HEK293 (cell line): ENCODE data around the gene CLDN6.
A peak's percentile ranks its signal among the peaks of the same experiment; 100 is the strongest.

Experiments
- EGR2 ChIP-seq: fragments of 450-650 bp; formaldehyde crosslinking; IDR thresholded peaks from 2 replicates; pipeline ENCODE4 v1.5.1; 2016; ENCODE audit warnings: low read depth, missing biosample characterization, missing genetic modification characterization
- GLI2 ChIP-seq: fragments of 450-650 bp; formaldehyde crosslinking; IDR thresholded peaks from 2 replicates; pipeline ENCODE4; 2017; ENCODE audit warnings: missing biosample characterization, missing genetic modification characterization, low read depth, borderline replicate concordance
- KLF8 ChIP-seq: fragments of 450-650 bp; formaldehyde crosslinking; IDR thresholded peaks from 2 replicates; pipeline ENCODE4 v1.5.1; 2016; ENCODE audit warnings: missing biosample characterization, missing genetic modification characterization
- SP2 ChIP-seq: fragments of 450-650 bp; formaldehyde crosslinking; IDR thresholded peaks from 2 replicates; pipeline ENCODE4 v1.5.1; 2016; ENCODE audit warnings: missing biosample characterization, missing genetic modification characterization
- ZFHX2 ChIP-seq: fragments of 450-650 bp; formaldehyde crosslinking; conservative IDR thresholded peaks from 2 replicates; pipeline ENCODE4 v1.5.1; 2016; ENCODE audit warnings: missing biosample characterization, missing genetic modification characterization
- ZNF10 ChIP-seq: fragments of 450-650 bp; formaldehyde crosslinking; IDR thresholded peaks from 2 replicates; pipeline ENCODE4 v1.5.1; 2017; ENCODE audit warnings: missing biosample characterization, missing genetic modification characterization
- ZNF114 ChIP-seq: fragments of 450-650 bp; formaldehyde crosslinking; IDR thresholded peaks from 2 replicates; pipeline ENCODE4 v1.5.0; 2017; ENCODE audit warnings: missing biosample characterization, missing genetic modification characterization
- ZNF138 ChIP-seq: fragments of 450-650 bp; formaldehyde crosslinking; IDR thresholded peaks from 2 replicates; pipeline ENCODE4 v1.5.1; 2016; ENCODE audit warnings: missing biosample characterization, missing genetic modification characterization, borderline replicate concordance
- ZNF335 ChIP-seq: fragments of 450-650 bp; formaldehyde crosslinking; conservative IDR thresholded peaks from 2 replicates; pipeline ENCODE4 v1.5.1; 2016; ENCODE audit warnings: missing biosample characterization, missing genetic modification characterization
- ZNF521 ChIP-seq: fragments of 450-650 bp; formaldehyde crosslinking; IDR thresholded peaks from 2 replicates; pipeline ENCODE4 v1.5.1; 2017; ENCODE audit warnings: missing biosample characterization, mild to moderate bottlenecking, missing genetic modification characterization
- ZNF548 ChIP-seq: fragments of 450-650 bp; formaldehyde crosslinking; IDR thresholded peaks from 2 replicates; pipeline ENCODE4 v1.5.1; 2016; ENCODE audit warnings: missing biosample characterization, missing genetic modification characterization
- ZNF558 ChIP-seq: fragments of 450-650 bp; formaldehyde crosslinking; IDR thresholded peaks from 2 replicates; pipeline ENCODE4 v1.5.1; 2016; ENCODE audit warnings: missing biosample characterization, missing genetic modification characterization
- ZNF561 ChIP-seq: fragments of 450-650 bp; IDR thresholded peaks from 2 replicates; pipeline ENCODE4 v1.5.1; 2018; ENCODE audit warnings: missing biosample characterization, missing genetic modification characterization, borderline replicate concordance
- TF ChIP-seq, protein P1 (sequence below): fragments of 450-650 bp; formaldehyde crosslinking; IDR thresholded peaks from 2 replicates; pipeline ENCODE4 v1.5.1; 2016; ENCODE audit warnings: missing biosample characterization, missing genetic modification characterization, borderline replicate concordance
- TF ChIP-seq, protein P2 (sequence below): fragments of 450-650 bp; formaldehyde crosslinking; IDR thresholded peaks from 2 replicates; pipeline ENCODE4 v1.5.1; 2016; ENCODE audit warnings: missing biosample characterization, missing genetic modification characterization
- TF ChIP-seq, protein P3 (sequence below): fragments of 450-650 bp; formaldehyde crosslinking; IDR thresholded peaks from 2 replicates; pipeline ENCODE4 v1.5.1; 2016; ENCODE audit warnings: missing biosample characterization, missing genetic modification characterization
- TF ChIP-seq, protein P4 (sequence below): fragments of 450-650 bp; formaldehyde crosslinking; IDR thresholded peaks from 2 replicates; pipeline ENCODE4 v1.5.1; 2016; ENCODE audit warnings: missing biosample characterization, missing genetic modification characterization
- TF ChIP-seq, protein P5 (sequence below): fragments of 450-650 bp; IDR thresholded peaks from 2 replicates; pipeline ENCODE4 v1.5.1; 2018; ENCODE audit warnings: missing biosample characterization, mild to moderate bottlenecking, missing genetic modification characterization
- TF ChIP-seq, protein P6 (sequence below): fragments of 450-650 bp; formaldehyde crosslinking; conservative IDR thresholded peaks from 2 replicates; pipeline ENCODE4 v1.5.1; 2016; ENCODE audit warnings: low read depth, missing biosample characterization, missing genetic modification characterization
- TF ChIP-seq, protein P7 (sequence below): fragments of 450-650 bp; formaldehyde crosslinking; IDR thresholded peaks from 2 replicates; pipeline ENCODE4 v1.5.1; 2017; ENCODE audit warnings: missing biosample characterization, missing genetic modification characterization
- TF ChIP-seq, protein P8 (sequence below): fragments of 450-650 bp; formaldehyde crosslinking; IDR thresholded peaks from 2 replicates; pipeline ENCODE4 v1.5.1; 2016; ENCODE audit warnings: missing biosample characterization, missing genetic modification characterization

Gene CLDN6

DNA sequence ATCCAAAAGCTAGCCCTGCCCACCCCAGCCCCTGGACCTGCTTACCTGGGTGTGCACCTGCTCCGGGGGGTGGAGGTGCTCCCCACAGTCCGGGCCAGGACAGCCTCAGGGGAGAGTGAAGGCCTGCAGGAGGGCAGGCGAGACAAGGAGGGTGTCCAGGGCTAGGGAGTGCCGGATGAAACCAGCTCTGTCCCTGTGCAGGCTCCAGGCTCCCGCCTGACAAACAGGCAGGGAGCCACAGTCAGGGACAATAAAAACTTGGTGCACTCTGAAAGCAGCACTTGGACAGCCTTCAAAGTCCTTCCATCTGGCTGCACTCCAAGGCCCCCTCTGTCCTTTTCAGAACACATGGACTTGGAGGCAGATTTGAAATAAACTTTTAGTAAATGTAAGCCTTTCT, 44.9 kb downstream of the CLDN6 start (continued):
- TF ChIP-seq SP2 (tag by site-specific recombination) (no peak), ZNF138 (tag by site-specific recombination) (no peak), ZNF335 (tag by site-specific recombination) (no peak), ZNF558 (tag by site-specific recombination) (no peak), ZNF114 (tag by site-specific recombination) (no peak), KLF8 (tag by site-specific recombination) (no peak), ZFHX2 (tag by site-specific recombination) (no peak), ZNF521 (tag by site-specific recombination) (no peak), GLI2 (tag by site-specific recombination) (no peak), ZNF548 (no peak), ZNF561 (tag by site-specific recombination) (no peak), EGR2 (tag by site-specific recombination) (no peak), ZNF10 (tag by site-specific recombination) (no peak)
- TF ChIP-seq, protein P1, sequence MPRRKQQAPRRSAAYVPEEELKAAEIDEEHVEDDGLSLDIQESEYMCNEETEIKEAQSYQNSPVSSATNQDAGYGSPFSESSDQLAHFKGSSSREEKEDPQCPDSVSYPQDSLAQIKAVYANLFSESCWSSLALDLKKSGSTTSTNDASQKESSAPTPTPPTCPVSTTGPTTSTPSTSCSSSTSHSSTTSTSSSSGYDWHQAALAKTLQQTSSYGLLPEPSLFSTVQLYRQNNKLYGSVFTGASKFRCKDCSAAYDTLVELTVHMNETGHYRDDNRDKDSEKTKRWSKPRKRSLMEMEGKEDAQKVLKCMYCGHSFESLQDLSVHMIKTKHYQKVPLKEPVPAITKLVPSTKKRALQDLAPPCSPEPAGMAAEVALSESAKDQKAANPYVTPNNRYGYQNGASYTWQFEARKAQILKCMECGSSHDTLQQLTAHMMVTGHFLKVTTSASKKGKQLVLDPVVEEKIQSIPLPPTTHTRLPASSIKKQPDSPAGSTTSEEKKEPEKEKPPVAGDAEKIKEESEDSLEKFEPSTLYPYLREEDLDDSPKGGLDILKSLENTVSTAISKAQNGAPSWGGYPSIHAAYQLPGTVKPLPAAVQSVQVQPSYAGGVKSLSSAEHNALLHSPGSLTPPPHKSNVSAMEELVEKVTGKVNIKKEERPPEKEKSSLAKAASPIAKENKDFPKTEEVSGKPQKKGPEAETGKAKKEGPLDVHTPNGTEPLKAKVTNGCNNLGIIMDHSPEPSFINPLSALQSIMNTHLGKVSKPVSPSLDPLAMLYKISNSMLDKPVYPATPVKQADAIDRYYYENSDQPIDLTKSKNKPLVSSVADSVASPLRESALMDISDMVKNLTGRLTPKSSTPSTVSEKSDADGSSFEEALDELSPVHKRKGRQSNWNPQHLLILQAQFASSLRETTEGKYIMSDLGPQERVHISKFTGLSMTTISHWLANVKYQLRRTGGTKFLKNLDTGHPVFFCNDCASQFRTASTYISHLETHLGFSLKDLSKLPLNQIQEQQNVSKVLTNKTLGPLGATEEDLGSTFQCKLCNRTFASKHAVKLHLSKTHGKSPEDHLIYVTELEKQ: no peak
- TF ChIP-seq, protein P2, sequence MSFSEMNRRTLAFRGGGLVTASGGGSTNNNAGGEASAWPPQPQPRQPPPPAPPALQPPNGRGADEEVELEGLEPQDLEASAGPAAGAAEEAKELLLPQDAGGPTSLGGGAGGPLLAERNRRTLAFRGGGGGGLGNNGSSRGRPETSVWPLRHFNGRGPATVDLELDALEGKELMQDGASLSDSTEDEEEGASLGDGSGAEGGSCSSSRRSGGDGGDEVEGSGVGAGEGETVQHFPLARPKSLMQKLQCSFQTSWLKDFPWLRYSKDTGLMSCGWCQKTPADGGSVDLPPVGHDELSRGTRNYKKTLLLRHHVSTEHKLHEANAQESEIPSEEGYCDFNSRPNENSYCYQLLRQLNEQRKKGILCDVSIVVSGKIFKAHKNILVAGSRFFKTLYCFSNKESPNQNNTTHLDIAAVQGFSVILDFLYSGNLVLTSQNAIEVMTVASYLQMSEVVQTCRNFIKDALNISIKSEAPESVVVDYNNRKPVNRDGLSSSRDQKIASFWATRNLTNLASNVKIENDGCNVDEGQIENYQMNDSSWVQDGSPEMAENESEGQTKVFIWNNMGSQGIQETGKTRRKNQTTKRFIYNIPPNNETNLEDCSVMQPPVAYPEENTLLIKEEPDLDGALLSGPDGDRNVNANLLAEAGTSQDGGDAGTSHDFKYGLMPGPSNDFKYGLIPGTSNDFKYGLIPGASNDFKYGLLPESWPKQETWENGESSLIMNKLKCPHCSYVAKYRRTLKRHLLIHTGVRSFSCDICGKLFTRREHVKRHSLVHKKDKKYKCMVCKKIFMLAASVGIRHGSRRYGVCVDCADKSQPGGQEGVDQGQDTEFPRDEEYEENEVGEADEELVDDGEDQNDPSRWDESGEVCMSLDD (tag by site-specific recombination): no peak
- TF ChIP-seq, protein P3, sequence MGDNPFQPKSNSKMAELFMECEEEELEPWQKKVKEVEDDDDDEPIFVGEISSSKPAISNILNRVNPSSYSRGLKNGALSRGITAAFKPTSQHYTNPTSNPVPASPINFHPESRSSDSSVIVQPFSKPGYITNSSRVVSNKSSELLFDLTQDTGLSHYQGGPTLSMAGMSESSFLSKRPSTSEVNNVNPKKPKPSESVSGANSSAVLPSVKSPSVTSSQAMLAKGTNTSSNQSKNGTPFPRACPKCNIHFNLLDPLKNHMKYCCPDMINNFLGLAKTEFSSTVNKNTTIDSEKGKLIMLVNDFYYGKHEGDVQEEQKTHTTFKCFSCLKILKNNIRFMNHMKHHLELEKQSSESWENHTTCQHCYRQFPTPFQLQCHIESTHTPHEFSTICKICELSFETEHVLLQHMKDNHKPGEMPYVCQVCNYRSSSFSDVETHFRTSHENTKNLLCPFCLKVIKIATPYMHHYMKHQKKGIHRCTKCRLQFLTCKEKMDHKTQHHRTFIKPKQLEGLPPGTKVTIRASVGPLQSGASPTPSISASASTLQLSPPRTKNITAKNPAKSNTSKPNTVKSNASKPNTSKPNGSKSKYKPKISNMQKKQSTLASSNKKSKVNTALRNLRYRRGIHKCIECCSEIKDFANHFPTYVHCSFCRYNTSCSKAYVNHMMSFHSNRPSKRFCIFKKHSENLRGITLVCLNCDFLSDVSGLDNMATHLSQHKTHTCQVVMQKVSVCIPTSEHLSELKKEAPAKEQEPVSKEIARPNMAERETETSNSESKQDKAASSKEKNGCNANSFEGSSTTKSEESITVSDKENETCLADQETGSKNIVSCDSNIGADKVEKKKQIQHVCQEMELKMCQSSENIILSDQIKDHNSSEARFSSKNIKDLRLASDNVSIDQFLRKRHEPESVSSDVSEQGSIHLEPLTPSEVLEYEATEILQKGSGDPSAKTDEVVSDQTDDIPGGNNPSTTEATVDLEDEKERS (tag by site-specific recombination): no peak
- TF ChIP-seq, protein P4, sequence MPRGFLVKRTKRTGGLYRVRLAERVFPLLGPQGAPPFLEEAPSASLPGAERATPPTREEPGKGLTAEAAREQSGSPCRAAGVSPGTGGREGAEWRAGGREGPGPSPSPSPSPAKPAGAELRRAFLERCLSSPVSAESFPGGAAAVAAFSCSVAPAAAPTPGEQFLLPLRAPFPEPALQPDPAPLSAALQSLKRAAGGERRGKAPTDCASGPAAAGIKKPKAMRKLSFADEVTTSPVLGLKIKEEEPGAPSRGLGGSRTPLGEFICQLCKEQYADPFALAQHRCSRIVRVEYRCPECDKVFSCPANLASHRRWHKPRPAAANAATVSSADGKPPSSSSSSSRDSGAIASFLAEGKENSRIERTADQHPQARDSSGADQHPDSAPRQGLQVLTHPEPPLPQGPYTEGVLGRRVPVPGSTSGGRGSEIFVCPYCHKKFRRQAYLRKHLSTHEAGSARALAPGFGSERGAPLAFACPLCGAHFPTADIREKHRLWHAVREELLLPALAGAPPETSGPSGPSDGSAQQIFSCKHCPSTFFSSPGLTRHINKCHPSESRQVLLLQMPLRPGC: no peak
- TF ChIP-seq, protein P5, sequence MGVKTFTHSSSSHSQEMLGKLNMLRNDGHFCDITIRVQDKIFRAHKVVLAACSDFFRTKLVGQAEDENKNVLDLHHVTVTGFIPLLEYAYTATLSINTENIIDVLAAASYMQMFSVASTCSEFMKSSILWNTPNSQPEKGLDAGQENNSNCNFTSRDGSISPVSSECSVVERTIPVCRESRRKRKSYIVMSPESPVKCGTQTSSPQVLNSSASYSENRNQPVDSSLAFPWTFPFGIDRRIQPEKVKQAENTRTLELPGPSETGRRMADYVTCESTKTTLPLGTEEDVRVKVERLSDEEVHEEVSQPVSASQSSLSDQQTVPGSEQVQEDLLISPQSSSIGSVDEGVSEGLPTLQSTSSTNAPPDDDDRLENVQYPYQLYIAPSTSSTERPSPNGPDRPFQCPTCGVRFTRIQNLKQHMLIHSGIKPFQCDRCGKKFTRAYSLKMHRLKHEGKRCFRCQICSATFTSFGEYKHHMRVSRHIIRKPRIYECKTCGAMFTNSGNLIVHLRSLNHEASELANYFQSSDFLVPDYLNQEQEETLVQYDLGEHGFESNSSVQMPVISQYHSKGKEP (tag by site-specific recombination): no peak
- TF ChIP-seq, protein P6, sequence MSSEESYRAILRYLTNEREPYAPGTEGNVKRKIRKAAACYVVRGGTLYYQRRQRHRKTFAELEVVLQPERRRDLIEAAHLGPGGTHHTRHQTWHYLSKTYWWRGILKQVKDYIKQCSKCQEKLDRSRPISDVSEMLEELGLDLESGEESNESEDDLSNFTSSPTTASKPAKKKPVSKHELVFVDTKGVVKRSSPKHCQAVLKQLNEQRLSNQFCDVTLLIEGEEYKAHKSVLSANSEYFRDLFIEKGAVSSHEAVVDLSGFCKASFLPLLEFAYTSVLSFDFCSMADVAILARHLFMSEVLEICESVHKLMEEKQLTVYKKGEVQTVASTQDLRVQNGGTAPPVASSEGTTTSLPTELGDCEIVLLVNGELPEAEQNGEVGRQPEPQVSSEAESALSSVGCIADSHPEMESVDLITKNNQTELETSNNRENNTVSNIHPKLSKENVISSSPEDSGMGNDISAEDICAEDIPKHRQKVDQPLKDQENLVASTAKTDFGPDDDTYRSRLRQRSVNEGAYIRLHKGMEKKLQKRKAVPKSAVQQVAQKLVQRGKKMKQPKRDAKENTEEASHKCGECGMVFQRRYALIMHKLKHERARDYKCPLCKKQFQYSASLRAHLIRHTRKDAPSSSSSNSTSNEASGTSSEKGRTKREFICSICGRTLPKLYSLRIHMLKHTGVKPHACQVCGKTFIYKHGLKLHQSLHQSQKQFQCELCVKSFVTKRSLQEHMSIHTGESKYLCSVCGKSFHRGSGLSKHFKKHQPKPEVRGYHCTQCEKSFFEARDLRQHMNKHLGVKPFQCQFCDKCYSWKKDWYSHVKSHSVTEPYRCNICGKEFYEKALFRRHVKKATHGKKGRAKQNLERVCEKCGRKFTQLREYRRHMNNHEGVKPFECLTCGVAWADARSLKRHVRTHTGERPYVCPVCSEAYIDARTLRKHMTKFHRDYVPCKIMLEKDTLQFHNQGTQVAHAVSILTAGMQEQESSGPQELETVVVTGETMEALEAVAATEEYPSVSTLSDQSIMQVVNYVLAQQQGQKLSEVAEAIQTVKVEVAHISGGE (tag by site-specific recombination): 0 out of 2 replicates have a peak, but pooled peaks have one; percentile 13
- TF ChIP-seq, protein P7, sequence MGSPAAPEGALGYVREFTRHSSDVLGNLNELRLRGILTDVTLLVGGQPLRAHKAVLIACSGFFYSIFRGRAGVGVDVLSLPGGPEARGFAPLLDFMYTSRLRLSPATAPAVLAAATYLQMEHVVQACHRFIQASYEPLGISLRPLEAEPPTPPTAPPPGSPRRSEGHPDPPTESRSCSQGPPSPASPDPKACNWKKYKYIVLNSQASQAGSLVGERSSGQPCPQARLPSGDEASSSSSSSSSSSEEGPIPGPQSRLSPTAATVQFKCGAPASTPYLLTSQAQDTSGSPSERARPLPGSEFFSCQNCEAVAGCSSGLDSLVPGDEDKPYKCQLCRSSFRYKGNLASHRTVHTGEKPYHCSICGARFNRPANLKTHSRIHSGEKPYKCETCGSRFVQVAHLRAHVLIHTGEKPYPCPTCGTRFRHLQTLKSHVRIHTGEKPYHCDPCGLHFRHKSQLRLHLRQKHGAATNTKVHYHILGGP (tag by site-specific recombination): no peak
- TF ChIP-seq, protein P8, sequence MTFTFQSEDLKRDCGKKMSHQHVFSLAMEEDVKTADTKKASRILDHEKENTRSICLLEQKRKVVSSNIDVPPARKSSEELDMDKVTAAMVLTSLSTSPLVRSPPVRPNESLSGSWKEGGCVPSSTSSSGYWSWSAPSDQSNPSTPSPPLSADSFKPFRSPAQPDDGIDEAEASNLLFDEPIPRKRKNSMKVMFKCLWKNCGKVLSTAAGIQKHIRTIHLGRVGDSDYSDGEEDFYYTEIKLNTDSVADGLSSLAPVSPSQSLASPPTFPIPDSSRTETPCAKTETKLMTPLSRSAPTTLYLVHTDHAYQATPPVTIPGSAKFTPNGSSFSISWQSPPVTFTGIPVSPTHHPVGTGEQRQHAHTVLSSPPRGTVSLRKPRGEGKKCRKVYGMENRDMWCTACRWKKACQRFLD (tag by site-specific recombination): no peak
